ENCODE measurements around the gene HEBP1.

Gene HEBP1

DNA sequence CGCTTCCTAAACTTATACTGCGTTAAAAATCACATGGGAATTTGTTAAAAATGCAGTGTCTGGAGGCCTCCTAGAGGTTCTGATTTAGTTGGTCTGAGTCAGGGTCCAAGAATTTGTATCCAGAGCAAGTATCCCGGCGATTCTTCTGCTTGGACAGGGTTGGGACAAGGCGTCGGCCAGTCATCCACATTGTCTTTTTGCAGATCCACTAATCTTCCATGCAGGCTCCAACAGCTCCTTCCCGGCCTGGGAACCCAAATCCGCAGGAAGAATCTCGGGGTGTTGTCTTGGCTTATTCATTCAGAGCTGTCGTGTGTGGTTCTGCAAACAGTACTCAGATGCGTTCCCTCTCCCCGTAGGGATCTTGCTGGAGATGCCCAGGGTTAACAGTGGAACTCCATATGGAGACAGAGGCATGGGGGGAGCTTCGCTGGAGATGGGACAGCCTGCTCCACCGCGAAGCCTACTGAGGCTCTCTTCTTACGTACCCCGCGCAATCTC is 73.4 kb downstream of the HEBP1 start:
- Histone ChIP-seq H3K4me1 (ENCODE audit: insufficient read depth, low read length) (peaks cover 3% of the 10 kb centered on the region; the same call in 1 of the 2 replicates), H3K36me3 (ENCODE audit: insufficient read depth, low read depth, low read length) (no peaks in the 10 kb centered on the region)

DNA sequence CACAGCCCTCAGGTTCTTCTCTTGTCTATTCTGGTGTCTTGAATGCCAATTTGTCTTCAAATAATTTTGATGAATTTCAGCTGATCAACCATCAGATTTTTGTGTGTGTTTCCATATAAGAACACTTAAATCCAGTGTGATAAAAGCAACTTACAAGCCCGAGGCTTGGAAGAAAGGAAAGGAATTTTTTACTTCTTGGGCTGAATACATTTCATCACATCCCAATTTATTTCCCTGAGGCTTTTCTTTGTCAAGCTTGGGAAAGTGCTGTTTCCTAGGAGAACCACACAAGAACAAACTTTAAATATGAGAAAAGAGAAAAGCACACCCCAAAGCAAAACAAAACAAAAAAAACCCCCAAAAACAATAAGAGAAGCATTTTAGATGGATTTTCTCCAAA is 74.7 kb downstream of the HEBP1 start:
- Histone ChIP-seq H3K36me3 (ENCODE audit: insufficient read depth, low read depth, low read length) (no peaks in the 10 kb centered on the region), H3K27ac (ENCODE audit: low read length) (no peak overlapping the region), H3K9ac (ENCODE audit: low read depth, low read length) (no peak overlapping the region), H3K27me3 (ENCODE audit: insufficient read depth, low read length) (no peaks in the 10 kb centered on the region), H3K4me1 (ENCODE audit: insufficient read depth, low read length) (peaks cover 7% of the 10 kb centered on the region; the same call in 1 of the 2 replicates), H3K4me3 (ENCODE audit: low read length) (no peak overlapping the region), H3K9me3 (ENCODE audit: insufficient read depth, low read depth, low read length) (no peaks in the 10 kb centered on the region)

More for the DNA sequence above, 73.4 kb downstream of the HEBP1 start:
- Histone ChIP-seq H3K4me3 (ENCODE audit: low read length) (no peak overlapping the region), H3K27me3 (ENCODE audit: insufficient read depth, low read length) (no peaks in the 10 kb centered on the region), H3K27ac (ENCODE audit: low read length) (no peak overlapping the region), H3K9me3 (ENCODE audit: insufficient read depth, low read depth, low read length) (no peaks in the 10 kb centered on the region), H3K9ac (ENCODE audit: low read depth, low read length) (no peak overlapping the region)
